GM12878 (cell line): ENCODE results near the gene DPH7. TPM values are rescaled to one million over a fixed set of nuclear protein-coding genes. Genes with fewer than 3 reads are reported as not detected.

Experiments used
- ATAC-seq: fragments of 200-7000 bp; cut with Tn5 transposase; 3 replicates; pipeline ENCODE4 v1.9.1; 2020; ENCODE audit warnings: mild to moderate bottlenecking, moderate library complexity
- BruUV-seq: library from RNA; stranded (reverse); fragments of 400-500 nt; replicated peaks from 2 replicates; lab custom pipeline; 2021; lab: Mats Ljungman, UMichigan
- CTCF ChIA-PET: fragments of 300-600 bp; sonication (Branson Sonifier 250); formaldehyde crosslinking; extraction: SDS; loops from one replicate; lab custom pipeline; 2021; ENCODE audit warnings: inconsistent platforms; lab: Yijun Ruan, JAX
- POLR2A ChIA-PET: fragments of 350-600 bp; formaldehyde crosslinking; extraction: SDS; loops from one replicate; lab custom pipeline; 2021; ENCODE audit warnings: inconsistent platforms; lab: Charles Lee
- RAD21 ChIA-PET: fragments of 300-600 bp; sonication (Branson Sonifier 250); formaldehyde crosslinking; loops from one replicate; lab custom pipeline; 2023; ENCODE audit warnings: antibody characterized with exemption; ENCODE audit not compliant: unreplicated experiment; lab: Charles Lee
- SMC1A ChIA-PET: fragments of 300-600 bp; sonication (Branson Sonifier 250); formaldehyde crosslinking; loops from one replicate; lab custom pipeline; 2023; ENCODE audit not compliant: unreplicated experiment, uncharacterized antibody; lab: Charles Lee
- DNase-seq: peaks from one replicate; pipeline ENCODE4 v3.0.0-alpha.2; 2011; ENCODE audit warnings: low read depth, low spot score
- FAIRE-seq: peaks from 3 replicates; lab custom pipeline; 2011; peaks lifted over from hg19 to GRCh38; lab: Jason Lieb, UNC
- H2AFZ ChIP-seq: 2 replicates; pipeline ENCODE4 v1.6.0; 2011; ENCODE audit warnings: low read depth, low read length, control low read depth; ENCODE audit not compliant: control insufficient read depth
- H3K27ac ChIP-seq: 2 replicates; pipeline ENCODE4 v1.5.1; 2011; ENCODE audit warnings: control low read depth; ENCODE audit not compliant: control insufficient read depth, insufficient read depth
- H3K27me3 ChIP-seq, 2 experiments: replicated peaks in 1 of 2; 2 replicates each; pipeline versions ENCODE4 v1.6.0 to v1.6.1; 2011; ENCODE audit warnings: low read length in 1 of 2; ENCODE audit not compliant: control insufficient read depth in 2 of 2, insufficient read depth in 2 of 2
- H3K36me3 ChIP-seq, 2 experiments: 2 replicates each; pipeline ENCODE4 v1.5.1; 2011; ENCODE audit warnings: low read length in 1 of 2; ENCODE audit not compliant: control insufficient read depth in 2 of 2, insufficient read depth in 2 of 2
- H3K4me1 ChIP-seq: 2 replicates; pipeline ENCODE4 v1.6.1; 2011; ENCODE audit warnings: mild to moderate bottlenecking, low read length, moderate library complexity, mixed read lengths; ENCODE audit not compliant: control insufficient read depth, insufficient read depth
- H3K4me2 ChIP-seq: 2 replicates; pipeline ENCODE4 v1.6.0; 2011; ENCODE audit warnings: control low read depth; ENCODE audit not compliant: control insufficient read depth, insufficient read depth
- H3K4me3 ChIP-seq: fragments of 200-600 bp; sonication (generic); 2 replicates; pipeline ENCODE4 v1.5.1; 2016
- H3K79me2 ChIP-seq: 2 replicates; pipeline ENCODE4 v1.6.0; 2011; ENCODE audit warnings: low read length; ENCODE audit not compliant: control insufficient read depth, insufficient read depth
- H3K9ac ChIP-seq: 2 replicates; pipeline ENCODE4 v1.8.0; 2011; ENCODE audit warnings: low read length, control low read depth, mixed read lengths; ENCODE audit not compliant: control insufficient read depth, insufficient read depth
- H3K9me3 ChIP-seq: replicated peaks from 3 replicates; pipeline ENCODE4 v1.5.1; 2011; ENCODE audit warnings: mild to moderate bottlenecking, low read length; ENCODE audit not compliant: control insufficient read depth, insufficient read depth
- H4K20me1 ChIP-seq: 2 replicates; pipeline ENCODE4 v1.6.0; 2011; ENCODE audit not compliant: control insufficient read depth, insufficient read depth
- BACH1 ChIP-seq: fragments of 450-650 bp; IDR thresholded peaks from 2 replicates; pipeline ENCODE4 v1.6.1; 2017; ENCODE audit warnings: mild to moderate bottlenecking, borderline replicate concordance
- DPF2 ChIP-seq: fragments of 450-650 bp; IDR thresholded peaks from 2 replicates; pipeline ENCODE4 v1.6.1; 2017; ENCODE audit warnings: mild to moderate bottlenecking
- GATAD2B ChIP-seq: fragments of 450-650 bp; conservative IDR thresholded peaks from 2 replicates; pipeline ENCODE4 v1.6.1; 2017; ENCODE audit warnings: low read depth, mild to moderate bottlenecking, moderate library complexity
- IKZF2 ChIP-seq, 2 experiments: fragments of 450-650 bp; IDR thresholded peaks; 2 replicates each; pipeline ENCODE4 v1.6.1; 2017; ENCODE audit warnings: mild to moderate bottlenecking in 2 of 2, moderate library complexity in 2 of 2
- NR2C2 ChIP-seq: IDR thresholded peaks from 2 replicates; pipeline ENCODE4 v1.6.1; 2011; ENCODE audit warnings: borderline replicate concordance, low read depth; ENCODE audit not compliant: control insufficient read depth, insufficient read length
- NR2F1 ChIP-seq: fragments of 450-650 bp; conservative IDR thresholded peaks from 2 replicates; pipeline ENCODE4 v1.6.1; 2017; ENCODE audit warnings: mild to moderate bottlenecking
- POLR2A ChIP-seq: IDR thresholded peaks from 2 replicates; pipeline ENCODE4 v1.6.1; 2011; ENCODE audit warnings: low read depth, mild to moderate bottlenecking, low read length
- PRDM15 ChIP-seq: fragments of 450-650 bp; formaldehyde crosslinking; IDR thresholded peaks from 2 replicates; pipeline ENCODE4 v1.4.0; 2020; ENCODE audit warnings: mild to moderate bottlenecking, moderate library complexity
- RCOR1 ChIP-seq: conservative IDR thresholded peaks from 2 replicates; pipeline ENCODE4 v1.6.1; 2012; ENCODE audit warnings: low read depth, low read length, improper control_type of control experiment
- RFX5 ChIP-seq: IDR thresholded peaks from 2 replicates; pipeline ENCODE4 v1.6.1; 2011; ENCODE audit warnings: low read depth, low read length, improper control_type of control experiment
- SIX5 ChIP-seq: IDR thresholded peaks from 2 replicates; pipeline ENCODE4 v1.6.1; 2011; ENCODE audit warnings: mild to moderate bottlenecking, low read depth, low read length, moderate library complexity; ENCODE audit not compliant: severe bottlenecking
- SMAD5 ChIP-seq: IDR thresholded peaks from 2 replicates; pipeline ENCODE4 v1.6.1; 2016; ENCODE audit warnings: antibody characterized with exemption, low read depth
- SP1 ChIP-seq: IDR thresholded peaks from one replicate; pipeline ENCODE4 v1.6.1; 2011; ENCODE audit warnings: low read depth, low read length
- TCF12 ChIP-seq: IDR thresholded peaks from 2 replicates; pipeline ENCODE4 v1.6.1; 2011; ENCODE audit warnings: low read depth, mild to moderate bottlenecking, low read length
- TCF3 ChIP-seq: IDR thresholded peaks from 2 replicates; pipeline ENCODE4 v1.6.1; 2012; ENCODE audit warnings: low read depth, mild to moderate bottlenecking, low read length, borderline replicate concordance; ENCODE audit not compliant: insufficient read depth
- YY1 ChIP-seq: IDR thresholded peaks from 2 replicates; pipeline ENCODE4 v1.6.1; 2011; ENCODE audit warnings: low read depth, mild to moderate bottlenecking, low read length
- ZNF687 ChIP-seq: fragments of 450-650 bp; IDR thresholded peaks from 2 replicates; pipeline ENCODE4 v1.6.1; 2017; ENCODE audit warnings: mild to moderate bottlenecking, moderate library complexity
- WGBS: methylation state at CpG from one replicate; pipeline ENCODE4 v1.1.6; 2016; ENCODE audit warnings: low lambda C conversion rate; ENCODE audit not compliant: insufficient replicate concordance, insufficient coverage; ENCODE audit errors: missing lambda C conversion rate; 5-methylcytosine and 5-hydroxymethylcytosine counted together
- in situ Hi-C: fragments of 300-500 bp; cut with MboI; formaldehyde crosslinking; loops from 9 replicates; pipeline ENCODE4 v1.14.3; 2018; ENCODE audit warnings: mixed read lengths
- intact Hi-C: fragments of 100-400 bp; cut with micrococcal nuclease; formaldehyde crosslinking; loops from one replicate; pipeline ENCODE4 v1.14.2; 2022; ENCODE audit not compliant: unreplicated experiment
- polyA plus RNA-seq, 11 experiments: library from polyadenylated mRNA; depleted of rRNA in 4 of 11; unstranded in 6 of 11; stranded (reverse) in 5 of 11; fragments of >200 nt; fragmentation: Nextera tagmentation in 4 of 11; fragmentation: Illumina TruSeq in 1 of 11; extraction: Ambion mirVana in 4 of 11; extraction: Trizol in 1 of 11; gene quantifications; 1 replicate in 1 of 11; 2 replicates in 10 of 11; pipeline versions ENCODE4 v1.2.1 to v1.2.3, GENCODE V29; 2011 to 2016; ENCODE audit warnings: inconsistent platforms in 2 of 11, missing spikeins in 2 of 11, low read depth in 1 of 11
- total RNA-seq, 4 experiments: library from RNA; depleted of rRNA in 3 of 4; stranded (reverse); fragments of >200 nt in 3 of 4; fragmentation: Illumina TruSeq in 1 of 4; extraction: Trizol in 1 of 4; gene quantifications; 2 replicates each; pipeline versions ENCODE4 v1.2.1 to v1.2.3, GENCODE V29; 2013 to 2021

DPH7 gene
- total and polyA plus RNA-seq, 10 of the 15 experiments (the other 5 are each of a cell fraction or from before 2014, with no cell fraction given), result 8.7 to 40.0 (median 28.1) TPM

GRCh38 chr9:137619240-137620047 is 40.7 kb upstream of the DPH7 start:
- ChIA-PET POLR2A (interaction anchor here (0.7 to 1.6 kb wide), 3 partner anchors 9 to 27 kb away, joined by 3 to 10 read pairs (median 3); no protein-coding TSS in a partner anchor), CTCF (interaction anchor here (0.9 to 1.6 kb wide), 2 partner anchors 9 to 15 kb away, joined by 3 to 4 read pairs; no protein-coding TSS in a partner anchor), RAD21 (interaction anchor here (1.0 to 1.2 kb wide), 3 partner anchors 9 to 29 kb away, joined by 3 read pairs; partner anchors contain the start of genes ARRDC1 and ZMYND19), SMC1A (interaction anchor here (1.0 to 1.1 kb wide), 3 partner anchors 9 to 138 kb away, joined by 3 to 5 read pairs (median 3); partner anchors contain the start of gene MRPL41)
- no peak for DNase-seq
- Histone ChIP-seq H3K36me3 (peaks cover 2 to 3% of the 10 kb centered on the region in 2 experiments; a peak in 3 of 4 replicates), H4K20me1 (no peaks in the 10 kb centered on the region), H3K4me2 (peak overlapping the region; percentile 75), H3K9me3 (no peaks in the 10 kb centered on the region), H3K9ac (peak overlapping the region; percentile 90), H3K79me2 (peaks cover 65% of the 10 kb centered on the region), H2AFZ (peak overlapping the region; percentile 48), H3K4me1 (peaks cover 12% of the 10 kb centered on the region), H3K4me3 (peak overlapping the region; percentile 95), H3K27me3 (no peaks in the 10 kb centered on the region), H3K27ac (peak overlapping the region; percentile 82)
- BruUV-seq, result no TSS peak
- FAIRE-seq, result no peak
- in situ Hi-C loops (no loop called here), intact Hi-C loops (loop anchor here (2.0 kb wide), 1 partner anchor 41 kb away; the partner anchor contains the start of gene DPH7)
- TF ChIP-seq SMAD5 (no peak), RFX5 (no peak), SIX5 (no peak), RCOR1 (no peak), TCF12 (no peak), YY1 (peak; percentile 58; the same call in 1 of the 2 replicates), ZNF687 (no peak), PRDM15 (CRISPR knock-in tag) (no peak), NR2F1 (peak; percentile 14; the same call in 1 of the 2 replicates), GATAD2B (0 out of 2 replicates have a peak, but pooled peaks have one; percentile 23), SP1 (no peak), POLR2A (peak; percentile 45; the same call in 1 of the 2 replicates), NR2C2 (no peak), IKZF2 (IDR thresholded peaks at IDR 0.05) (no peak), TCF3 (no peak), DPF2 (no peak), BACH1 (0 out of 2 replicates have a peak, but pooled peaks have one; percentile 20)
- WGBS, result 2% methylated on average over 19 of the region's 58 CpGs
- ATAC-seq, result peak; percentile 52
